GM15510 (cell line): ENCODE results near the gene BICDL1.

Source experiments
- POLR2A ChIP-seq: IDR thresholded peaks from 3 replicates; pipeline ENCODE4 v1.6.1; 2011; ENCODE audit warnings: borderline replicate concordance; ENCODE audit not compliant: insufficient read length; ENCODE audit errors: extremely low read depth

Gene BICDL1

GRCh38 chr12:120064054-120064940 is 75.3 kb downstream of the BICDL1 start:
- TF ChIP-seq POLR2A, result no peak

GRCh38 chr12:120065472-120065871 is 76.4 kb downstream of the BICDL1 start:
- no peak for TF ChIP-seq POLR2A

- no peak for TF ChIP-seq POLR2A
Measured at GRCh38 chr12:120066341-120066740, 77.3 kb downstream of the BICDL1 start.

GRCh38 chr12:120067084-120067869 is 78.2 kb downstream of the BICDL1 start:
- TF ChIP-seq POLR2A, result no peak

- no peak for TF ChIP-seq POLR2A
Measured at GRCh38 chr12:120067901-120068300, 78.9 kb downstream of the BICDL1 start.

GRCh38 chr12:120069278-120069677 is 80.2 kb downstream of the BICDL1 start:
- no peak for TF ChIP-seq POLR2A

GRCh38 chr12:120071493-120072020 is 82.5 kb downstream of the BICDL1 start:
- no peak for TF ChIP-seq POLR2A

- no peak for TF ChIP-seq POLR2A
Measured at GRCh38 chr12:120072472-120073249, 83.6 kb downstream of the BICDL1 start.

GRCh38 chr12:120075034-120075616 is 86.1 kb downstream of the BICDL1 start:
- no peak for TF ChIP-seq POLR2A

GRCh38 chr12:120076651-120077050 is 87.6 kb downstream of the BICDL1 start:
- TF ChIP-seq POLR2A, result no peak

GRCh38 chr12:120077260-120077659 is 88.2 kb downstream of the BICDL1 start:
- no peak for TF ChIP-seq POLR2A

- no peak for TF ChIP-seq POLR2A
Measured at GRCh38 chr12:120078868-120079267, 89.8 kb downstream of the BICDL1 start.

GRCh38 chr12:120079411-120080400 is 90.7 kb downstream of the BICDL1 start:
- TF ChIP-seq POLR2A, result no peak
